ENCODE measurements around the gene METAP1D.

The METAP1D gene

DNA sequence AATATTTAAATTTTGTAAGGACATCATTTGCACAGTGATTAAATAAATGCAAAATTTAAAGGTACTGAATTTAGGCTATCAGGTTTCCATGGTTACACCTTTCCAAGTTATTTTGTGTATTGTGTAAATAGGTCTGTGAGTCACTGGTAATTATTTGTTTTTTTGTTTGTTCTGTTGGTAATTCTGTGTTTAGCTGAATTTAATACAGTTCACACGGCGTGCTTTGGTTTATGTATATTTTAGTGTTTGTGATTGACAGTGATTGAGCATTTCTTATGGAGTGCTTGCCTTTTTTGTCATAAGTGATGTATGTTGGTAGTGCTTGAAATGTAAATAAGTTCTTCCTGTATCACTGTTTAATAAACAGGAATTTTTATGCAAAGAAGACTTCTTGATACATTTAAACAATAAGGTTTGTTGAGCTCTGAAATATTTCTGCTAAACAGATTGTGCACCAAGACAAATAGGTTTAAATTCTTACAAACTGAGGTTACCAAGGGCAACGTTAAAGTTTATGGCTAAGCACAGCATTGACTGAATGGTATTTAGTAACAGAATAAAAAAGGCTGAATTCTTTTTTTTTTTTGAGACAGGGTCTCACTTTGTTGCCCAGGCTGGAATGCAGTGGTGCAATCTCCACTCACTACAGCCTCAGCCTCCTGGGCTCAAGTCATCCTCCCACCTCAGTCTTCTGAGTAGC is 47.3 kb downstream of the METAP1D start:
- H4K20me1 ChIP-seq: no peaks in the 10 kb centered on the region
- no peaks in the 10 kb centered on the region for H3K9me3 ChIP-seq
- peaks cover 8% of the 10 kb centered on the region for H3K4me1 ChIP-seq
- no peak overlapping the region for H3K4me3 ChIP-seq
- no peak overlapping the region for H3K27ac ChIP-seq
- no peak overlapping the region for H3K9ac ChIP-seq
- H3K4me2 ChIP-seq: no peak overlapping the region
- H3K36me3 ChIP-seq: no peaks in the 10 kb centered on the region
- H3K27me3 ChIP-seq: no peaks in the 10 kb centered on the region
- TF ChIP-seq Cebpa-rat (IDR thresholded peaks at IDR 0.05): no peak

DNA sequence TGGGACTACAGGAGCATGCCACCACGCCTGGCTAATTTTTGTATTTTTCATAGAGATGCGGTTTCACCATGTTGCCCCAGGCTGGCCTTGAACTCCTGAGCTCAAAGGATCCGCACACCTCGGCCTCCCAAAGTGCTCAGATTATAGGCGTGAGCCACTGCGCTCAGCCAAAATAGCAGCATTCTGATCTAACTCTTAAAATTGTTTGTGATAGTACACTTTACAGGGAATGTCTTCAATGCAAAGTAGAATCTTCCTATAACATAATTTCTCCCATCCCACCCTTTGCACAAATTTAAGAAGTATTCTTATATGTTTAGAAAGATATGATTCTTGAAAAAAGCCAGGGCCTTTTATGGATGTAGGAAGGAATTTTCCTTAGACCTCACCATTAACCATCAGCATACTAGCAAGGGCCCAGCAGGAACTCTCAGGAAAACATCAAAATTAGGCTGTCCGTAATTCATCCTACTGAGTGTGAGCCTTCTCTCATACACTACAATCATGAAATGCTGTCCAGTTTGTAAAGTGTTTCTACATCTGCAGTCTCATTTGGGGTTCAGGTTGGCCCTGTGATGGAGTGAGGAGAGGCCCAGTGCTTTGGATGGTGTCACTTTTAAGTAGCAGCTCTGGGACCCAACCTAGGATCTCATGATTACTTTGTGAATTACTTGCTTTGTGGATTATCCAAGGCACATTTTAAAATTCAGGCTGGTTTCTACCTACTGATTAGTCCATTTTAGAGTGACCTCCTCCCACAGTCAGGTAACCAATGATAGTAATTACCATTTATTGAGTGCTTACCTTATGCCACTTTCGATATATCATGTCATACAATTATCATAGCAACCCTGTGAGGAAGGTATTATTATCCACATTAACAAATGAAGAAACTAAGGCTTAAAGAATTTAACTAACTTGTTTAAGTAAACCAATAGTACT is 48.1 kb downstream of the METAP1D start:
- H3K4me1 ChIP-seq: peaks cover 8% of the 10 kb centered on the region
- no peaks in the 10 kb centered on the region for H3K27me3 ChIP-seq
- 0 out of 2 replicates have a peak, but pooled peaks cover 4% of the 10 kb centered on the region for H4K20me1 ChIP-seq
- no peak for TF ChIP-seq Cebpa-rat (IDR thresholded peaks at IDR 0.05)
- no peaks in the 10 kb centered on the region for H3K36me3 ChIP-seq
- no peak overlapping the region for H3K27ac ChIP-seq
- H3K4me3 ChIP-seq: no peak overlapping the region
- no peak overlapping the region for H3K4me2 ChIP-seq
- H3K9ac ChIP-seq: no peak overlapping the region
- no peaks in the 10 kb centered on the region for H3K9me3 ChIP-seq

- no peaks in the 10 kb centered on the region for H3K9me3 ChIP-seq
- TF ChIP-seq Cebpa-rat (IDR thresholded peaks at IDR 0.05): no peak
- no peak overlapping the region for H3K9ac ChIP-seq
- H3K36me3 ChIP-seq: no peaks in the 10 kb centered on the region
- no peak overlapping the region for H3K4me2 ChIP-seq
- peaks cover 8% of the 10 kb centered on the region for H3K4me1 ChIP-seq
- no peaks in the 10 kb centered on the region for H3K27me3 ChIP-seq
- no peak overlapping the region for H3K27ac ChIP-seq
- H3K4me3 ChIP-seq: no peak overlapping the region
- 0 out of 2 replicates have a peak, but pooled peaks cover 4% of the 10 kb centered on the region for H4K20me1 ChIP-seq
Observed at GRCh38 chr2:172048508-172049503, 49.1 kb downstream of the METAP1D start.

DNA sequence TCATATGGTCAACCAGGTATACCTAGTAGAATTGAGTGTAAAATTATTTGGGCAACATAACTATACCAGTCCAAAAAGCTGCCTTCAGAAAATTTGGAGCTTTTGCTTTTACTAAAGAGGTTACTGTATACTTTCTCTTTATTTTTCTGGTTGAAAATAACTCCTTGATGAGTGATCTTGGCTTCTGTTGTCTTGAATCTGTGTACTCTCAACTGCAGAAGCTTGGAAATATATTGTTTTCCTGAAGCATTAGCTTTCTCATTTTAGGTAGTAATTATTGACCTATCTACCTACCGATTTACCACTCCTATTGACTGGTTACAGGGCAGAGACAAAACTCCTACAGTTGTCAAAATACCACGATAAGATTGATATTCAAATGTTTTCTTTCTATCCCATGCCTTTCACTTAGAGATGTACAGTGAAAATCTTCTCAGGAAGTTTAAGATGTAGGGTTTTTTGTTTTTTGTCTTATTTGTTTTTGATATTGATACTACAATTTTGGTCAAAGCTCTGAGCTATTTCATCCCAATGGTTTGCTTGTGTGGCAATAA is 49.9 kb downstream of the METAP1D start:
- no peak overlapping the region for H3K9ac ChIP-seq
- no peak for TF ChIP-seq Cebpa-rat (IDR thresholded peaks at IDR 0.05)
- 0 out of 2 replicates have a peak, but pooled peaks cover 4% of the 10 kb centered on the region for H4K20me1 ChIP-seq
- no peak overlapping the region for H3K4me2 ChIP-seq
- no peaks in the 10 kb centered on the region for H3K9me3 ChIP-seq
- H3K27ac ChIP-seq: no peak overlapping the region
- H3K27me3 ChIP-seq: no peaks in the 10 kb centered on the region
- H3K4me3 ChIP-seq: no peak overlapping the region
- no peaks in the 10 kb centered on the region for H3K36me3 ChIP-seq
- H3K4me1 ChIP-seq: peaks cover 8% of the 10 kb centered on the region

- Histone ChIP-seq H3K9ac (no peak overlapping the region), H4K20me1 (0 out of 2 replicates have a peak, but pooled peaks cover 4% of the 10 kb centered on the region), H3K36me3 (no peaks in the 10 kb centered on the region), H3K4me3 (no peak overlapping the region), H3K4me1 (peaks cover 8% of the 10 kb centered on the region), H3K4me2 (no peak overlapping the region), H3K9me3 (no peaks in the 10 kb centered on the region), H3K27ac (no peak overlapping the region), H3K27me3 (no peaks in the 10 kb centered on the region)
- no peak for TF ChIP-seq Cebpa-rat (IDR thresholded peaks at IDR 0.05)
Observed at GRCh38 chr2:172050479-172051125, 50.8 kb downstream of the METAP1D start.

- Histone ChIP-seq H3K4me2 (no peak overlapping the region), H4K20me1 (0 out of 2 replicates have a peak, but pooled peaks cover 4% of the 10 kb centered on the region), H3K4me1 (no peaks in the 10 kb centered on the region), H3K36me3 (no peaks in the 10 kb centered on the region), H3K9ac (no peak overlapping the region), H3K27ac (no peak overlapping the region), H3K4me3 (no peak overlapping the region), H3K27me3 (no peaks in the 10 kb centered on the region), H3K9me3 (no peaks in the 10 kb centered on the region)
- no peak for TF ChIP-seq Cebpa-rat (IDR thresholded peaks at IDR 0.05)
Observed at GRCh38 chr2:172052000-172052983, 52.5 kb downstream of the METAP1D start.

DNA sequence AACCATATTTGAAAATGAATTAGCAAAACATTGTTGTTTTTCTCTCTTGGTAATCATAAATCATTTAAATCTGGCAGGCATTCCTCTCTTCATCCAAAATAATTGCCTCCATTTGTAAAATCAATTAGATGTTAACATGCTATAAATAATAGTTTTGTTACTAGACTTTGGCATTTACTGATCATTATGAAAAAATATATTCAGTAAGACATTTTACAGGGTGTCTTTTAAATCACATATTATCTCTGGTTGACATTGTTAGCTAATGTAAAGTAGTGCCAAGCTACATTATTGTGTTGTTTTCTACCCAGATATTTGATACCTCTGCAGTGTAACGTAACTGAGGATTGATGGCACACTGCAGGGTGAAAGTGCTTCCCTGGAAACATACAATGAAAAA is 53.7 kb downstream of the METAP1D start:
- Histone ChIP-seq H4K20me1 (0 out of 2 replicates have a peak, but pooled peaks cover 4% of the 10 kb centered on the region), H3K4me2 (no peak overlapping the region), H3K36me3 (no peaks in the 10 kb centered on the region), H3K4me1 (no peaks in the 10 kb centered on the region), H3K27ac (no peak overlapping the region), H3K9ac (no peak overlapping the region), H3K27me3 (no peaks in the 10 kb centered on the region), H3K4me3 (no peak overlapping the region), H3K9me3 (no peaks in the 10 kb centered on the region)
- TF ChIP-seq Cebpa-rat (IDR thresholded peaks at IDR 0.05): no peak

- Histone ChIP-seq H3K27me3 (no peaks in the 10 kb centered on the region), H4K20me1 (0 out of 2 replicates have a peak, but pooled peaks cover 4% of the 10 kb centered on the region), H3K9ac (no peak overlapping the region), H3K4me3 (no peak overlapping the region), H3K9me3 (no peaks in the 10 kb centered on the region), H3K36me3 (no peaks in the 10 kb centered on the region), H3K27ac (no peak overlapping the region), H3K4me1 (no peaks in the 10 kb centered on the region), H3K4me2 (no peak overlapping the region)
- no peak for TF ChIP-seq Cebpa-rat (IDR thresholded peaks at IDR 0.05)
Observed at GRCh38 chr2:172056293-172056692, 56.5 kb downstream of the METAP1D start.
